ENCODE data around the gene VCX. TPM values are rescaled to one million over a fixed set of nuclear protein-coding genes. Genes with fewer than 3 reads are reported as not detected.

VCX gene
- total RNA-seq, 4 donors from 2014 or later: 0.54 TPM; not detected in 3

GRCh38 chrX:7889680-7890079, 46.7 kb downstream of the VCX start:
- Histone ChIP-seq H3K27me3 (no peaks in the 10 kb centered on the region), H3K4me3 (replicated peaks in 1 of 3) (no peak overlapping the region), H3K36me3 (no peaks in the 10 kb centered on the region), H3K27ac (no peak overlapping the region), H3K9me3 (no peaks in the 10 kb centered on the region), H3K4me1 (no peaks in the 10 kb centered on the region)
- intact Hi-C loops (cut with DNase I): no loop called here
- 83 to 84% methylated on average over 2 of the region's 2 CpGs for WGBS, 2 donors
- no peak for TF ChIP-seq POLR2A (IDR thresholded peaks at IDR 0.05)
- TF ChIP-seq CTCF (IDR thresholded peaks at IDR 0.05): no peak
- no peak for DNase-seq

GRCh38 chrX:7891928-7892327, 49.0 kb downstream of the VCX start:
- Histone ChIP-seq H3K4me1 (no peaks in the 10 kb centered on the region), H3K27ac (no peak overlapping the region), H3K36me3 (no peaks in the 10 kb centered on the region), H3K9me3 (no peaks in the 10 kb centered on the region), H3K4me3 (replicated peaks in 1 of 3) (no peak overlapping the region), H3K27me3 (no peaks in the 10 kb centered on the region)
- WGBS, 2 donors: 75% methylated on average over 9 of the region's 9 CpGs
- intact Hi-C loops (cut with DNase I): no loop called here
- TF ChIP-seq CTCF (IDR thresholded peaks at IDR 0.05) (no peak), POLR2A (IDR thresholded peaks at IDR 0.05) (no peak)
- no peak for DNase-seq

Other genes with a start within 250 kb of the VCX start
- 10 to 100 TPM; 19.7 to 70.1 (median 39.5) TPM for gene PNPLA4, start 84.2 kb downstream of the VCX start, total RNA-seq

All from thyroid gland (tissue), 4 donors.